CMK (cell line): ENCODE measurements around the gene TIE1.

Experiments
- DNase-seq: peaks from one replicate; pipeline ENCODE4 v3.0.0-alpha.2; 2010; ENCODE audit warnings: low read depth

The TIE1 gene

DNA sequence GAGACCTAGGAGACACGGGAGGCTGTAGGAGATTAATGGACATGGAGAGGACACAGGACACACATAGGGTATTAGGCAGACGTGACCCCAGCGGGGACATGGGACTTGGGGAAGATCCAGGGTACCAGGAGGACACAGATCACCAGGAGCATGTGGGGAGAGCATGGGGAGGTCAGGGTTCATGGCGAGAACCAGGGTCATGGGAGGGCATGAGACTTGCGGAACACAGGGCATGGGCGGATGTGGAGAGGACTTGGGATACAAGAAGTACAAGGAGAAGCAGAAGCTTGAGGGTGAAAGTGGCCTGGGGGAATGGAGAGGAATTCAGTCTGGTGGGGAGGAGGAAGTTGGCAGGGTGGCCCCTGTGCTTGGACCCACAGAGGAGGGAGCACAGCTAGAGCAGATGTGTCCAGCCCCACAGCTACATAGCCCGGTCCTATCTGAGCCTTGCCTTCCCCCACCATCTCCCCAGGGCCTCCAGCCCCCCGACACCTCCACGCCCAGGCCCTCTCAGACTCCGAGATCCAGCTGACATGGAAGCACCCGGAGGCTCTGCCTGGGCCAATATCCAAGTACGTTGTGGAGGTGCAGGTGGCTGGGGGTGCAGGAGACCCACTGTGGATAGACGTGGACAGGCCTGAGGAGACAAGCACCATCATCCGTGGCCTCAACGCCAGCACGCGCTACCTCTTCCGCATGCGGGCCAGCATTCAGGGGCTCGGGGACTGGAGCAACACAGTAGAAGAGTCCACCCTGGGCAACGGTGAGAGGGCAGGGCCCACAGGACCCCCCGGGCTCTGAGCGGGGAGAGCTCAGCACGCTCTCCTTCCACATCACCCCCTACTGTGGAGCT lies 12.1 kb downstream of the TIE1 start:
- no peak for DNase-seq

DNA sequence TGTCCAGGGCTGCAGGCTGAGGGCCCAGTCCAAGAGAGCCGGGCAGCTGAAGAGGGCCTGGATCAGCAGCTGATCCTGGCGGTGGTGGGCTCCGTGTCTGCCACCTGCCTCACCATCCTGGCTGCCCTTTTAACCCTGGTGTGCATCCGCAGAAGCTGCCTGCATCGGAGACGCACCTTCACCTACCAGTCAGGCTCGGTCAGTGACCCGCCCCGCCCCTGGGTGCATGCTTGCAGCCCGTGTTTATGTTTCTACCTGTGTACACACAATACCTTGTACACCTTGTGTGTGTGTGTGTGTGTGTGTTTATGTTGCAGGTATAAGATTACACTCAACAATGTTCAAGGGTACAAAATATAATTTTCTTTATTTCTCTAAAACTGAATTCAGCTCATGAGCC lies 13.0 kb downstream of the TIE1 start:
- no peak for DNase-seq

DNA sequence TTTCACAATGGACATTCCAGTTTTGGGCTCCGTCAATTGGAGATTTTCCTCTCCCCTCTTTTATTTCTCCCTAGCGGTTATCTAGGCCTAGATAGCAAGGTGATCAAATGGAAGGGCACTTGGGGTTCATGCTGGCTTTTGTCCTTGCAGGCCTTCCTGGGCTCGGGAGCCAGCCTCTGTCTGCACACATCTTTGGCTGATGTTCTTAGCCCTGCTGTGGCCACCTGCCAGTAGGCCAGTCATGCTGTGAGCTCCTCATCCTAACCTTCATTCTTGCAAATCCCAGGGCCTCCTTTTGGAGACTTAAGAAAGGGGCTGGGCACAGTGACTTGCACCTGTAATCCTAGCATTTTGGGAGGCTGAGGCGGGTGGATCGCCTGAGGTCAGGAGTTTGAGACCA lies 13.5 kb downstream of the TIE1 start:
- no peak for DNase-seq

DNA sequence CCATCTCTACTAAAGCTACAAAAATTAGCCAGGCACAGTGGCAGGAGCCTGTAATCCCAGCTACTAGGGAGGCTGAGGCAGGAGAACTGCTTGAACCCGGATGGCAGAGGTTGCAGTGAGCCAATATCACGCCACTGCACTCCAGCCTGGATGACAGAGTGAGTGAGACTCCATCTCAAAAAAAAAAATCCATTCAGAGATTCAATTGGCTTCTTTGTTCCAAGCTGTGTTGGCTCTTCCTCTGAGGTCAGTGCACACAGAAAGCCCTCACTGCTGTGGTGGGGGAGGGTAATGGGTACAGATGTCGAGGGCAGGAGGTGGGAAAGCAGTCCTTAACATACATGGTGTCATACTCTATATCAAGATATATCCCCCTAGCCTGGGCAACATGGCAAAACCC lies 14.7 kb downstream of the TIE1 start:
- DNase-seq: no peak

DNA sequence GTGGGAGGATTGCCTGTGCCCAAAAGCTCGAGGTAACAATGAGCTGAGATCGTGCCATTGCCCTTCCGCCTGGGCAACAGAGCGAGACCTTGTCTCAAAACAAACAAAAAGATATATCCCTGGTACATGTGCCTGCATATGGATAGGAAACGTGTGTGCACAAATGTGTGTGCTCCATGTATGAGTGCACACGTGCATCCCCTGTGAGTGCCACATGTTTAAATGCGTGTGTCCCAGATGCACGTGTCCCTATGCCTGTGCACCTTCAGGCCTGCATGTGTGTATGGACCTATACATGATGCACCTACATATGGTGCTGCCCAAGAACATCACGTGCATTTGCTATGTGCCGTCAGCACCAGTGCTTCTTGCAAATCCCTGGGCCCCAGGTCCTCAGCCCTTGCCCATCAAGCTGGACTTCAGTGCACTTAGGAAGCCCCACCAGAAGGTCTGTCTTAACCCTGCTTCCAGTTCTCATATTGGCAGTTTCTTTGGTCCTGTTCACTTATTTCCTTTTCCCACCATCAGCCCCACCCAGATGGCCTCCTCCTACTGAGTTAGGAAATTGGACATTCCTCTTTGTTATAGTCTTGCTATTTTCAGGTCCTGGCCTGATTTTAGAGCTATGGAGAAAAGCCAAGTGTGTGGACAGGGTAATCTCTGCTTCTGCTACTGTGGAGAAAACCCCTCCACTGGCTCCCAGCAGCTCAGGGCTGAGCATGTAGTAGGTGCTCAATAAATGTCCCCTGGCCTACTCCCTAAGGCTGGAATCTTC lies 15.4 kb downstream of the TIE1 start:
- no peak for DNase-seq

DNA sequence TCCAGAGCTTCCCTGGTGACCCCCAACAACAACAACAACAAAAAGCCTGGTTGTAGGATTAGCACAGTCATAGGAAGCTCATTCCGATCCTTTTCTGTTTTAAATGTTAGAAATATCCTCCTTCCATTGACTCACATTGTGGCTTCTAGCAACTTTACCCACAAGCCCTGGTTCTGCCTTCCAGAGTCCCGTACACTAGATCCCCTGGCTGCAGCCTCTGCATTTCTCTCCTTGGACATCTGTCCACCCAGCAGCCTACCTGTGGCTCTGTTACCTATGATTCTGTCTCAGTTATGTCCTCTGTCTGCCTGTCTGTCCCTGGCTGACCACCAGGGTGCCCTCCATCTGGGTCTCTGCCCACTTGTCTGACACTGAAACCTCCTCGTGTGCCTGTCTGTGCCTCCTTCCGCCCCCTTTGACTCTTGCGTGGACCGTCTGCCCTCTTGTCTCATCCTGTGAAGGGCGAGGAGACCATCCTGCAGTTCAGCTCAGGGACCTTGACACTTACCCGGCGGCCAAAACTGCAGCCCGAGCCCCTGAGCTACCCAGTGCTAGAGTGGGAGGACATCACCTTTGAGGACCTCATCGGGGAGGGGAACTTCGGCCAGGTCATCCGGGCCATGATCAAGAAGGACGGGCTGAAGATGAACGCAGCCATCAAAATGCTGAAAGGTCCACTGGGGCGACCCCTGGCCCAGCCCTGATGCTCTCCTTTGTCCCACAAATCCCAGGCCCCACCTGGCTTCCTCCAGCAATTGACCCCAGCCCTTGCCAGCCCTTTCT lies 16.1 kb downstream of the TIE1 start:
- no peak for DNase-seq

DNA sequence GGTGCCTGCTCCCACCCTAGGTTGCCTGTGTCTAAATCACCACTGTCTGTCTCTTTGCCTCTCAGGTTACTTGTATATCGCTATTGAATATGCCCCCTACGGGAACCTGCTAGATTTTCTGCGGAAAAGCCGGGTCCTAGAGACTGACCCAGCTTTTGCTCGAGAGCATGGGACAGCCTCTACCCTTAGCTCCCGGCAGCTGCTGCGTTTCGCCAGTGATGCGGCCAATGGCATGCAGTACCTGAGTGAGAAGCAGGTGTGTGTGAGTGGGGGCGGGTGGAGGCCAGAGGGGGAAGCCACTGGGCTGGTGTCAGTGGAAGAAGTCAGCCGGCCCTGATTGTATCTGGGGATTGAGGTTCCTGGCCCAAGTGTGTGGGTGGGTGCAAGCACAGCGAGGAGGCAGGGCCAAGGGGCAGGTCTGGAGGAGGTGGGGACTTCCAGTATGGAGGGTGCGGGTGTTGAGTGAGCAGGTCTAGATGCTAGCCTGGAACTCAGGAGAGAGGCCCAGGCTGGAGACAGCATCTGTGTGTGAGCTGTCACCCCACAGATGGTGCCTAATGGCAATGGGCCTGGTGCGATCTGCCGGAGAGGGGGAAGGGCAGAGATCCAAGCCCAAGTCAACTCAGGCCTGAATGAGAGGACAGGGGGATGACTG lies 17.2 kb downstream of the TIE1 start:
- no peak for DNase-seq

DNA sequence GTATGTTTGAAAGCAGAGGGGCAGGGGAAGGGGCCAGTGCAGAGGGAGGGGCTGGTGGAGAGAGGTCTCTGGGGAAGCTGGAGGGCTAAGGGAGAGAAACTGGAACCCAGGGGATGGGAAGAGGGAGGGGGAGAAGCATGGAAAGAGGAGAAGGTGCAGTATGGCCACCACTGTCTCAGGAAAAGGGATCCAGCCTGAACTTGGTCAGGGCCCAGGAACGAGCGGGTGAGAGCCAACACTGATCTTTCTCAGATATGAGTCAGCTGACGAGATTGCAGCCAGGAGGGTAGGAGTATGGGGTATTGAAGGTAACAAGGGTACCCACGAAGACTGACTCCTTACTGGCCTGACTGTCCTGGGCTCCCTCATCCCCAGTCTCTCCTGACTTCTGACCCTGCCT lies 18.0 kb downstream of the TIE1 start:
- no peak for DNase-seq

DNA sequence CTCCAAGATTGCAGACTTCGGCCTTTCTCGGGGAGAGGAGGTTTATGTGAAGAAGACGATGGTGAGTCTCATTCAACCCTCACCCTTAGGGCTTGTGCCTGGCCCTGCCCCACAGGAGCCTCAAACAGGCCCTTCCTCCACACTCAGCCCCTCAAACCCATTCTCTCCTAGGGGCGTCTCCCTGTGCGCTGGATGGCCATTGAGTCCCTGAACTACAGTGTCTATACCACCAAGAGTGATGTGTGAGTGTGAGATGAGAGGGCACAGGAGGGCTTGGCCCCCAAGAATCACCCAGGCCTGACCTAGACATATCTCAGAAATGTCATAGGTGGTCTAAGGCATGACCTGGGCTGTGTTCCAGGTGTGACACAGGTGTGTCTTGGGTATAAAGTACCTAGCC lies 18.5 kb downstream of the TIE1 start:
- no peak for DNase-seq

DNA sequence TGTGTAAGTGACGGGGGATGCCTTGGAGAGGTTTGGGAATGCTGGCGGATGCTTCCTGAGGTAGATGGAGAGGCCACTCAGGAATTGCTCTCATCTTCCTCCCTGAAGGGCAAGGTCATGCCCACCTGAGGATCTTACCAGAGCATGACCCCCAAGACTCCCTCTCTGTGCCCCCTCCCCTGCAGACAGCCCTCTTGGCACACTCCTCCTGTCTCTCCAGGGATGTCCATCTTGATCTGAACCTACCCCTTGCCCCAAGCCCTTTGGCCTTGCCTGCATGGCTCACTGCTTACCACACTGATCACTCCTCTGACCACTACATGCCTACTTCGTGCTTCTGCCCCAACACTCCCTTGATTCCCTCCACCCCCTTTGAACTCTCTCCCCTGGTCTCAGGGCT lies 19.0 kb downstream of the TIE1 start:
- no peak for DNase-seq

DNA sequence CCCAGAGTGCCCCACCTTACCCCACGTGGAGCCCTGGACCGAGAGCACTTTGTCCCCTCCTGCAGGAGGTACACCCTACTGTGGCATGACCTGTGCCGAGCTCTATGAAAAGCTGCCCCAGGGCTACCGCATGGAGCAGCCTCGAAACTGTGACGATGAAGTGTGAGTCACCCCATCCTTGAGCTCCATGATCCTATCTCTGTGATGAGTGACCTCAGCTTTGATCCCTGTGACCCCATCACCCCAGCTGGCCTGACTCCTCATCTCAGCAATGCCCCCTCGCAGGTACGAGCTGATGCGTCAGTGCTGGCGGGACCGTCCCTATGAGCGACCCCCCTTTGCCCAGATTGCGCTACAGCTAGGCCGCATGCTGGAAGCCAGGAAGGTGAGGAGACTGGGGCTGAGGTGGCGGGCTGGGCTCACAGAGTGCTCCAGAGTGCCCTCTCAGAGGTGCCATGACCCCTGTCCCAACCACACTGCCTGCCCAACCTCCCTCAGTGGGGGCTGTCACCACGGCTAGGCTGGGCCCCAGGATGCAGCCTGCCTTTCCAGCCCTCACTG lies 20.6 kb downstream of the TIE1 start:
- DNase-seq: no peak

DNA sequence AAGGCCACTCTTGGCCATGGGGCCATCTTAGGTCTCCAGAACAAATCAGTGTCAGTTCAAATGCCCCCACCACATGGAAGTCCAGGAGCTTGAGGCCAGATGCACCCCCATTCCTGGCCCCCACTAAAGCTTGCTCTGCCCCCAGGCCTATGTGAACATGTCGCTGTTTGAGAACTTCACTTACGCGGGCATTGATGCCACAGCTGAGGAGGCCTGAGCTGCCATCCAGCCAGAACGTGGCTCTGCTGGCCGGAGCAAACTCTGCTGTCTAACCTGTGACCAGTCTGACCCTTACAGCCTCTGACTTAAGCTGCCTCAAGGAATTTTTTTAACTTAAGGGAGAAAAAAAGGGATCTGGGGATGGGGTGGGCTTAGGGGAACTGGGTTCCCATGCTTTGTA lies 21.7 kb downstream of the TIE1 start:
- no peak for DNase-seq

DNA sequence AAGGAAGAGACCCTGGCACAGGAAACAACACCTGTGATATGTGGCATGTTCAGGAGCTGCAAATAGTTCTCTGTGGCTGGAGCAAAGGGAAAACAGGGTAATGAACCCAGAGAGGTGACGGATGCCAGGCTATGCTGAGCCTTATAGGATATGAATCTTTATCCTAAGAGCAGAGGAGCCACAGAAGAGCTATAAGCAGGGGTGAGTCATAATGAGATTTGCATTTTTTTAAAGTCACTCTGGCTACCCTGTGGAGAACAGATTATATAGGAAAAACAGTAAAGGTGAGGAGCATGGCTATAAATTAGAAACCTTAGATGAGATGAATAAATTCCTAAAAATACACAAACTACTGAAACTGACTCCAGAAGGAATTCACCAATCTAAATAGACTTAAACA lies 24.0 kb downstream of the TIE1 start:
- no peak for DNase-seq

DNA sequence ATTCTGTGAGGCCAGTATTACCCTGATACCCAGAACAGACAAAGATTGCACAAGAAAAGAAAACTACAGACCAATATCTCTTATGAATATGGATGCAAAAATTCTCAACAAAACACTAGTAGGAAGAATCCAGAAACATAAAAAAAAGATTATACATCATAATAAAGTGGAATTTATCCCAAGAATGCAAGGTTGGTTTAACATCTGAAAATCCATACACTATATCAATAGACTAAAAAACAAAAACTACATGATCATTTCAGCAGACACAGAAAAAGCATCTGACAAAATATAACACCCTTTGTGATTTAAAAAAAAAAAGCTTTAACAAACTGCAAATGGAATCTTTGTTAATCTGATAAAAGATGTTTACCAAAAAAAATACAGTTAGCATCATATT lies 24.6 kb downstream of the TIE1 start:
- no peak for DNase-seq

DNA sequence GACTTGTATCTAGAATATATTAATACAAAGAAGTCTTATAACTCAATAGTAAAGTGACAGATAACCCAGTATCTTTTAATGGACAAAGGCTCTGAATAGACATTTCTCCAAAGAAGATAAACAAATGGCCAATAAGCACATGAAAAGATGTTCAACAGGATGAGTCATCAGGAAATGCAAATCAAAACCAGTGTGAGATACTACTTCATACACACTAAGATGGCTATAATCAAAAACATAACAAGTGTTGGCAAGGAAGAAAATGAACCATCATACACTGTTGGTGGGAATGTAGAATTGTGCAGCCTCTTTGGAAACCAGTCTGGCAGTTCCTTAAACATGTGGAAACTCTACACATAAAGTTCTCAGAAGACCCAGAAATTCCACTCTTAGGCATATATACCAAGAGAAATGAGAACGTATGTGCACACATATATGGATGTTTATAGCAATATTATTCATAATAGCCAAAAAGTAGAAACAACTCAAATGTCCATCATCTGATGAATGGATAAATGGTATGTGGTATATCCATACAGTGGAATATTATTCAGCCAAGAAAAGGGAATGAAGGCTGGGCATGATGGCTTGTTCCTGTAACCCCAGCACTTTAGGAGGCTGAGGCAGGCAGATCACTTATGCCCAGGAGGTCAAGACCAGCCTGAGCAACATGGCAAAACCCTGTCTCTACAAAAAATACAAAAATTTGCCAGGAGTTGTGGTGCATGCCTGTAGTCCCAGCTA lies 26.9 kb downstream of the TIE1 start:
- DNase-seq: no peak

DNA sequence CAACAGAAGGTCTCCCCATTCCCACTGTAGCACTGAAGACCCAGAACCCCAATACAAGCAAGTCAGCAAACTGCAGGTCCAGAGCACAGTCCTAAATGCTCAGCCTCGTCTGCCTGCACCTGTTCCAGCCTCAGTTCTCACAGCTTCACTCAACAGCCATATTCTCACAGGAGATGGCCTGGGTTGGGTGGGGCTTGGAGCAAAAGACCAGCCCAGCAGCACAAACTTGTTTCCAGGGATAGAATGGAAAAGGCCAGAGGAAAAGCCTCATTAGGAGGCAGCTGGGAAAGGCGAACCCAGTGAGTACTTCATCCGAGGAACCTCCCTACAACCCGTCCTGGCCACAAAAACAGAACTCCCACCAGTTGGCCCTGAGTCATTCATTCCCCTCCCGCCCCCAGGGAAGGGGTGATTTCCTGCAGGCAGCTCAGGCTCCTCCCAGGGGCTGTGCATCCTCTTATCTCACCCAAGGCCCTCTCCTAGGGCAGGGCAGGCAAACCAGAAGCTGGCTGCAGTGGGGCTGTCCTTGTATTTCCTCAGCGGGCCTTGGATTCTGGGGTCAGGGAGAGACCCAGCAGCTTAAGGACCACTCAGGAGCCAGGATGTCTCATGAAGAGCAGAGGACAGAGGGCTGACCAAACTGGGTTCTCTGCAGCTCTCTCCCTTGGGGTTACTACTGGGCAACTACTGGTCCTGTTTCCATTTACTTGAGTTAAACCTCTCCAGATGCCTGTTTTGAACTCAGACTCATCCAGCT lies 29.4 kb downstream of the TIE1 start:
- DNase-seq: peak; percentile 82

DNA sequence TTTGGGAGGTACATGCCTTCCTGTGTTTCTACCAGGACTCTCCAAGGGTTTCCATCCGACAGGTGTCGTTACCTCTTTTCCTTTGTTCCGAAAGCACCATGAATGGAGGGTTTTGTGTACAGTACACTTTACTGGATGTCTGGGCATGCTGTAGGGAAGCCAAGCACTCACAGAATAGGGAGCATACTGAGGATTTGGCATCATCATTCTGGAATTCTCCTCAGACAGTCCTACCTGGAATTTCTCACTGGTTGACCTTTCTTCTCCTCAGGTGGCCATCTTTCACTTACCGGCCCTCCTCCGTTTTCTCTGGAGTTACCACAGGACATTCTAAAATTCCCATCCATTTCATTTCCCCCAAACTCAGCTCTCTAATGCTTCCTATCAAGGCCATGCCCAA lies 30.9 kb downstream of the TIE1 start:
- no peak for DNase-seq

DNA sequence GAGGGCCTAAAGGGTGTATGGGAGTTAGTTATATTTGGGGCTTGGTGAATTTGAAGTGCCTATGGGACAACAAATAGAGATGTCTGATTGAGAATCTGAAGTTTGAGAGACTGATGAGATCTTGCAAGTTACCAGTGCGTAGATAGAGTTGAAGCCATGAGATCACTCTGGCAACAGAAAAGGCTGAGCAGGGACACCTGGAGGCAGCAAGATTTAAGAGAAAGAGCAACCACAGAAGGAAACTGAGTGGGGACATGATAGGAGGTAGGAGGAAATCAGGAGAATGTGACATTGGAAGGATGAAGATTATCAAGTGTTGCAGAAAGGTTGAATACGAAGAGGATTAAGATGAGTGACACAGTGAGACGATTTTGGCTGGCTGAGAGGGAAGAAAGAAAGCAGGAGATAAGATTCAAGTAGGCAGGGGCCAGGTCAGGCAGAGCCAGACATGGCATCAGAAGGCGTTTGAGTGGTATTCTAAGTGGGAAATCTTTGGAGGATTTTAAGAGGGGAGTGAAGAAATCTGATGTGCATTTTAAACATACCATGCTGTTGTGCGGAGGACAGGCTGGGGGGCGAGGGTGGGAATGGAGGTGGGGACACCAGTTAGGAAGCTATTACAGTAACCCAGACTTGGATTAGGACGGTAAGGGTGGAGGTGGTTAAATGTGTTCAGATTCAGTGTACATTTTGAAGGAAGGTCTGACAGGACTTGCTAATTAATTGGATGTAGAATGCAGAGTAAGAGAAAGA lies 33.8 kb downstream of the TIE1 start:
- peak; percentile 34 for DNase-seq

DNA sequence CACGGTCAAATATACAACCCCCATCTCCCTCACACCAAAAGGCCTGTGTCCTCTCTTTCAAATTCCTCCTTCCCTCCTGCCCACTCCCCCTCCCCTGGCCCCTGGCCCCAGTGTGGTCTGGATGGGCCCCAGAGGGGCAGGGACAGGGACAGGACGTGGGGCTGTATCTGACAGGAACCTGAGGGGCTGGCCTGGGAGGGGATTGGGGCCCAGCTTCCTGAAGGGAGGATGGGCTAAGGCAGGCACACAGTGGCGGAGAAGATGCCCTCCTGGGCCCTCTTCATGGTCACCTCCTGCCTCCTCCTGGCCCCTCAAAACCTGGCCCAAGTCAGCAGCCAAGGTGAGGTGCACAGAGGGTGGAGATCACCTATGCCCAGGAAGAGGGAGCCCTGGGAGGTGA lies 36.8 kb downstream of the TIE1 start, which contains the start of gene MPL:
MPL (plus strand) TSS at position 231 of the 400 bp plus-strand sequence; CDS start at position 262, 31 bp downstream.
- peak; percentile 89 for DNase-seq

DNA sequence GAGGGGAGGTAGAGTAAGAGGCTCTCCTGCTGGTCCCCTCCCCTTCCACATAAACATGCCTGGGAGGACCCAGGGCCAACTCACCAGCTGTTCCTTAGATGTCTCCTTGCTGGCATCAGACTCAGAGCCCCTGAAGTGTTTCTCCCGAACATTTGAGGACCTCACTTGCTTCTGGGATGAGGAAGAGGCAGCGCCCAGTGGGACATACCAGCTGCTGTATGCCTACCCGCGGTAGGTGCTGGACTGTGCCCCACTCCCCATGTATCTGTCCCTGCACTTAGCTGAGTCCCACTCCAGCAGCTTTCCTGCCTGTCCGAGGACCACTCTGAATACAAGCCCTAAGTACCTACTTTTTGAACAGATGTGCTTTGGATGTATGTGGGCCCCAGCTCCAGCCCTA lies 37.2 kb downstream of the TIE1 start:
- no peak for DNase-seq
